ENCODE data around the gene SORL1-AS1.
"Not testable (repeated sequence)": the region's sequence is repeated elsewhere in the genome, so short reads cannot be mapped to it uniquely, and the experiment has no call there.

Gene SORL1-AS1

GRCh38 chr11:121452609-121453150, at the start of gene SORL1-AS1:
Gene SORL1-AS1, minus strand, starts transcription at chr11:121452967.
- DNase-seq (ENCODE audit: low spot score) = peak; percentile 15

GRCh38 chr11:121500717-121501116, 48.0 kb upstream of the SORL1-AS1 start:
- no peak for DNase-seq (ENCODE audit: low spot score)

GRCh38 chr11:121500275-121500674, 47.5 kb upstream of the SORL1-AS1 start:
- DNase-seq (ENCODE audit: low spot score) = no peak

- DNase-seq (ENCODE audit: low spot score) = no peak
These were observed 46.6 kb upstream of the SORL1-AS1 start for GRCh38 chr11:121499405-121499804.

GRCh38 chr11:121497176-121497998, 44.6 kb upstream of the SORL1-AS1 start:
- DNase-seq (ENCODE audit: low spot score) = no peak

GRCh38 chr11:121494355-121495099, 41.8 kb upstream of the SORL1-AS1 start:
- DNase-seq (ENCODE audit: low spot score) = no peak

GRCh38 chr11:121489823-121490222, 37.1 kb upstream of the SORL1-AS1 start:
- no peak for DNase-seq (ENCODE audit: low spot score)

- no peak for DNase-seq (ENCODE audit: low spot score)
These were observed 35.9 kb upstream of the SORL1-AS1 start for GRCh38 chr11:121488641-121489040.

GRCh38 chr11:121488170-121488569, 35.4 kb upstream of the SORL1-AS1 start:
- no peak for DNase-seq (ENCODE audit: low spot score)

GRCh38 chr11:121487191-121487590, 34.4 kb upstream of the SORL1-AS1 start:
- no peak for DNase-seq (ENCODE audit: low spot score)

- no peak for DNase-seq (ENCODE audit: low spot score)
These were observed 33.3 kb upstream of the SORL1-AS1 start for GRCh38 chr11:121486054-121486453.

- DNase-seq (ENCODE audit: low spot score) = no peak
These were observed 32.4 kb upstream of the SORL1-AS1 start for GRCh38 chr11:121485216-121485615.

- no peak for DNase-seq (ENCODE audit: low spot score)
These were observed 31.2 kb upstream of the SORL1-AS1 start for GRCh38 chr11:121483805-121484480.

GRCh38 chr11:121482231-121483129, 29.7 kb upstream of the SORL1-AS1 start:
- DNase-seq (ENCODE audit: low spot score) = no peak

GRCh38 chr11:121481484-121482230, 28.9 kb upstream of the SORL1-AS1 start:
- DNase-seq (ENCODE audit: low spot score) = not testable (repeated sequence)

GRCh38 chr11:121479698-121480238, 27.0 kb upstream of the SORL1-AS1 start:
- no peak for DNase-seq (ENCODE audit: low spot score)

- no peak for DNase-seq (ENCODE audit: low spot score)
These were observed 26.3 kb upstream of the SORL1-AS1 start for GRCh38 chr11:121478895-121479697.

- DNase-seq (ENCODE audit: low spot score) = no peak
These were observed 25.6 kb upstream of the SORL1-AS1 start for GRCh38 chr11:121478226-121478894.

Data from SK-N-DZ (cell line).